Measurements from ENCODE around the gene SIRT6. TPM values are rescaled to one million over a fixed set of nuclear protein-coding genes. Genes with fewer than 3 reads are reported as not detected.
"Not testable (repeated sequence)": the region's sequence is repeated elsewhere in the genome, so short reads cannot be mapped to it uniquely, and the experiment has no call there.

The SIRT6 gene
- total RNA-seq, 4 donors from 2014 or later, result 16.0 to 24.1 (median 19.9) TPM

DNA sequence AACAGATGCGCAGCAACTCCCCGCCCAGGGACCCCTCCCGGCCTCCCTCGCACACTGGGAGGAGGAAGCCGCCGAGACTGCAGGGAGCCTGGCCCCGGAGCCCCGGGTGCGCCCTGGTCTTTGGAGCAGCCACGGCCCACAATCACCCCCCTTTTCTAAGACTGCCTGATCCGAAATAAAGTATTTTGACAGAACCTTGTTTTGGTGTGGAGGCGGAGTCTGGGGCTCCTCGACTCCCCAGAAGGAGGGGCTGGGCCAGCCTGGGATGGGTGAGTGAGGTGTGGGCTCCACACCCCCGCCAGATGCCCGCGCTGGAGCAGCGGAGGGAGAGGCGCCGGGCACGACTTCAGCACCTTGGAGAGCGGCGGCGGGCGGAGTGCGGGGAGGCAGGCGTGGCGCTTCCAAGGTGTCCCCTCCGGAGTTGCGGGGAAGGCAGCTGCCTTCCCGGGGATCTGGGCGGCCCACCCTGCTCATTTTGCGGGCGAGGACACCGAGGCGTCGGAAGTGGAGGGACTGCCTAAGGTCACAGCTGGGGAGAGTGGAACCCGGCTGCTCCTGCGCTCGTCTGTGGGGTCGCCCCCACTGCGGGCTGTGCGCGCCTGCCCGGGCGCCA lies 9.4 kb downstream of the SIRT6 start:
- DNase-seq (ENCODE audit: extremely low spot score), result no peak
- 2% methylated on average over 28 of the region's 45 CpGs for WGBS
- H3K4me1 ChIP-seq, result peaks cover 0 to 9% (median 7%) of the 10 kb centered on the region in 4 donors
- peaks cover 0 to 47% (median 0%) of the 10 kb centered on the region in 4 donors for H3K27me3 ChIP-seq
- no peaks in the 10 kb centered on the region for H3K9me3 ChIP-seq
- no peak overlapping the region for H3K4me3 ChIP-seq
- no peak for TF ChIP-seq EP300 (IDR thresholded peaks at IDR 0.05)
- TF ChIP-seq, protein P1, sequence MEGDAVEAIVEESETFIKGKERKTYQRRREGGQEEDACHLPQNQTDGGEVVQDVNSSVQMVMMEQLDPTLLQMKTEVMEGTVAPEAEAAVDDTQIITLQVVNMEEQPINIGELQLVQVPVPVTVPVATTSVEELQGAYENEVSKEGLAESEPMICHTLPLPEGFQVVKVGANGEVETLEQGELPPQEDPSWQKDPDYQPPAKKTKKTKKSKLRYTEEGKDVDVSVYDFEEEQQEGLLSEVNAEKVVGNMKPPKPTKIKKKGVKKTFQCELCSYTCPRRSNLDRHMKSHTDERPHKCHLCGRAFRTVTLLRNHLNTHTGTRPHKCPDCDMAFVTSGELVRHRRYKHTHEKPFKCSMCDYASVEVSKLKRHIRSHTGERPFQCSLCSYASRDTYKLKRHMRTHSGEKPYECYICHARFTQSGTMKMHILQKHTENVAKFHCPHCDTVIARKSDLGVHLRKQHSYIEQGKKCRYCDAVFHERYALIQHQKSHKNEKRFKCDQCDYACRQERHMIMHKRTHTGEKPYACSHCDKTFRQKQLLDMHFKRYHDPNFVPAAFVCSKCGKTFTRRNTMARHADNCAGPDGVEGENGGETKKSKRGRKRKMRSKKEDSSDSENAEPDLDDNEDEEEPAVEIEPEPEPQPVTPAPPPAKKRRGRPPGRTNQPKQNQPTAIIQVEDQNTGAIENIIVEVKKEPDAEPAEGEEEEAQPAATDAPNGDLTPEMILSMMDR (IDR thresholded peaks at IDR 0.05), result no peak
- TF ChIP-seq POLR2AphosphoS5 (IDR thresholded peaks at IDR 0.05), result no peak
- no peak for TF ChIP-seq POLR2A (IDR thresholded peaks at IDR 0.05; ENCODE audit: low read depth)
- intact Hi-C loops (cut with DNase I), result no loop called here
- H3K27ac ChIP-seq (replicated peaks in 1 of 4), result no peak overlapping the region
- H3K36me3 ChIP-seq, result peaks cover 4 to 39% (median 34%) of the 10 kb centered on the region in 4 donors

- Histone ChIP-seq H3K4me1 (peaks cover 0 to 9% (median 7%) of the 10 kb centered on the region in 4 donors), H3K36me3 (peaks cover 4 to 26% (median 23%) of the 10 kb centered on the region in 4 donors), H3K27me3 (peaks cover 0 to 60% (median 0%) of the 10 kb centered on the region in 4 donors), H3K27ac (replicated peaks in 1 of 4) (no peak overlapping the region), H3K9me3 (no peaks in the 10 kb centered on the region), H3K4me3 (no peak overlapping the region)
- 58% methylated on average over 20 of the region's 22 CpGs for WGBS
- DNase-seq (ENCODE audit: extremely low spot score), result no peak
- no peak for TF ChIP-seq POLR2AphosphoS5 (IDR thresholded peaks at IDR 0.05)
- no peak for TF ChIP-seq EP300 (IDR thresholded peaks at IDR 0.05)
- TF ChIP-seq POLR2A (IDR thresholded peaks at IDR 0.05; ENCODE audit: low read depth), result no peak
- TF ChIP-seq, protein P1 (IDR thresholded peaks at IDR 0.05), result no peak
- intact Hi-C loops (cut with DNase I), result no loop called here
Observed at GRCh38 chr19:4171676-4172075, 10.7 kb downstream of the SIRT6 start.

- H3K36me3 ChIP-seq, result no peaks in the 10 kb centered on the region
- no peaks in the 10 kb centered on the region for H3K4me1 ChIP-seq
- H3K27ac ChIP-seq (replicated peaks in 1 of 4), result no peak overlapping the region
- TF ChIP-seq, protein P1 (IDR thresholded peaks at IDR 0.05), result no peak
- TF ChIP-seq EP300 (IDR thresholded peaks at IDR 0.05) (no peak), POLR2A (IDR thresholded peaks at IDR 0.05; ENCODE audit: low read depth) (no peak), POLR2AphosphoS5 (IDR thresholded peaks at IDR 0.05) (no peak)
- intact Hi-C loops (cut with DNase I), result no loop called here
- no peak for DNase-seq (ENCODE audit: extremely low spot score)
- H3K27me3 ChIP-seq, result peaks cover 0 to 61% (median 0%) of the 10 kb centered on the region in 4 donors
- 55% methylated on average over 11 of the region's 11 CpGs for WGBS
- H3K9me3 ChIP-seq, result no peaks in the 10 kb centered on the region
- H3K4me3 ChIP-seq, result no peak overlapping the region
Observed at GRCh38 chr19:4164262-4164661, 18.1 kb downstream of the SIRT6 start.

DNA sequence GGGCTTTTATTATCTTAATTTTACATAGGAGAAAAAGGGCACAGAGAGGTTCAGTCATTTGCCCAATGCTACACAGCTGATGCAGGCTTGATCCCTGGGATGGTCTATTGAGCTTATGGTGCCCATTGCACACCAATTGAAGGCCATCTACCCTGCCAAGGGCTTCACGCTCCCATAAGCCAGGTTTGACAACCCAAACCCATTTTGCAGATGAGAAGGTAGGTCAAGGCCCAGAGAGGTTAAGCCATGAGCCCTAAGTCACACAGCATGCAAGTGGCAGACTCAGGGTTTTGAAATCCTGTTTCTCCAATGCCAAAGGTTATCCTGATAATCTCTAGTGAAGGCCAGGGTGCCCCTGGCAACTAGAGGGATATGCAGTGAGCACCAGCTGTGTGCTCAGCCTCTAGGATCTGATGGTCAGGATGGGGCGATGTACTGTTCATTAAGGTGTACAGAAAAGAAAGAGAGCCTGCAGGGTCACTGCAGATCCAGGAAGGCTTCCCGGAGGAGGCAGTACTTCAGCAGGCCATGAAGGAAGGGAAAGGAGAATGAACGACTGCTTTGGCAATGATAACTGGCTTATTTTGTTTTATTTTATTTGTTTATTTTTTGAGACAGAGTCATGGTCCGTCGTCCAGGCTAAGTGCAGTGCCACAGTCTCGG lies 20.8 kb downstream of the SIRT6 start:
- Histone ChIP-seq H3K4me1 (no peaks in the 10 kb centered on the region), H3K27me3 (peaks cover 0 to 65% (median 0%) of the 10 kb centered on the region in 4 donors), H3K9me3 (no peaks in the 10 kb centered on the region), H3K36me3 (no peaks in the 10 kb centered on the region), H3K27ac (replicated peaks in 1 of 4) (no peak overlapping the region), H3K4me3 (no peak overlapping the region)
- intact Hi-C loops (cut with DNase I), result no loop called here
- no peak for DNase-seq (ENCODE audit: extremely low spot score)
- WGBS, result 67% methylated on average over 7 of the region's 7 CpGs
- TF ChIP-seq, protein P1 (IDR thresholded peaks at IDR 0.05), result no peak
- no peak for TF ChIP-seq POLR2AphosphoS5 (IDR thresholded peaks at IDR 0.05)
- no peak for TF ChIP-seq POLR2A (IDR thresholded peaks at IDR 0.05; ENCODE audit: low read depth)
- no peak for TF ChIP-seq EP300 (IDR thresholded peaks at IDR 0.05)

GRCh38 chr19:4157971-4158370 lies 24.4 kb downstream of the SIRT6 start:
- H3K27me3 ChIP-seq, result peaks cover 0 to 59% (median 0%) of the 10 kb centered on the region in 4 donors
- not testable (repeated sequence) for H3K4me1 ChIP-seq

More at GRCh38 chr19:4157971-4158370, 24.4 kb downstream of the SIRT6 start:
- DNase-seq (ENCODE audit: extremely low spot score); intact Hi-C loops (cut with DNase I); H3K4me3 ChIP-seq; H3K36me3 ChIP-seq; H3K9me3 ChIP-seq; H3K27ac ChIP-seq (replicated peaks in 1 of 4): not testable (repeated sequence)
- 70% methylated on average over 8 of the region's 8 CpGs for WGBS

Data from esophagus muscularis mucosa (tissue), 4 donors.